HEK293 (cell line): ENCODE results near the gene SBK2.
A peak's percentile ranks its signal among the peaks of the same experiment; 100 is the strongest.

Source experiments
- CTCF ChIA-PET: fragments of 350-600 bp; formaldehyde crosslinking; extraction: SDS; loops from one replicate; lab custom pipeline; 2021; ENCODE audit warnings: antibody characterized with exemption; lab: Yijun Ruan, JAX
- POLR2A ChIA-PET: fragments of 300-600 bp; formaldehyde crosslinking; extraction: SDS; loops from one replicate; lab custom pipeline; 2020; ENCODE audit warnings: antibody characterized with exemption, inconsistent platforms; lab: Yijun Ruan, JAX
- H3K27ac ChIP-seq: fragments of 200-500 bp; sonication (Bioruptor generic); 2 replicates; pipeline ENCODE4 v1.5.1; 2014; ENCODE audit warnings: low read depth, low read length, control low read depth, inconsistent platforms; ENCODE audit errors: extremely low read depth
- H3K36me3 ChIP-seq, 2 experiments: fragments of 200-500 bp in 1 of 2; sonication (Bioruptor generic) in 1 of 2; 1 replicate in 1 of 2; 2 replicates in 1 of 2; pipeline ENCODE4 v1.5.1; 2014 to 2017; ENCODE audit warnings: inconsistent platforms in 2 of 2, low read length in 2 of 2; ENCODE audit not compliant: control insufficient read depth in 2 of 2, insufficient read depth in 1 of 2
- H3K4me1 ChIP-seq: fragments of 200-500 bp; sonication (Bioruptor generic); 2 replicates; pipeline ENCODE4 v1.5.1; 2014; ENCODE audit warnings: mild to moderate bottlenecking, low read length, inconsistent platforms; ENCODE audit not compliant: control insufficient read depth, insufficient read depth
- H3K4me3 ChIP-seq: 2 replicates; pipeline ENCODE4 v1.5.1; 2011; ENCODE audit warnings: low read depth, mild to moderate bottlenecking, control low read depth, low read length, moderate library complexity
- H3K9me3 ChIP-seq: fragments of 200-500 bp; sonication (Bioruptor generic); 2 replicates; pipeline ENCODE4 v1.5.1; 2014; ENCODE audit warnings: low read depth, low read length, inconsistent platforms; ENCODE audit not compliant: control insufficient read depth, insufficient read depth
- EGR2 ChIP-seq: fragments of 450-650 bp; formaldehyde crosslinking; IDR thresholded peaks from 2 replicates; pipeline ENCODE4 v1.5.1; 2016; ENCODE audit warnings: low read depth, missing biosample characterization, missing genetic modification characterization
- GLIS1 ChIP-seq: fragments of 450-650 bp; formaldehyde crosslinking; IDR thresholded peaks from 2 replicates; pipeline ENCODE4 v1.5.1; 2016; ENCODE audit warnings: missing biosample characterization, missing genetic modification characterization
- GLIS2 ChIP-seq: fragments of 450-650 bp; formaldehyde crosslinking; IDR thresholded peaks from 2 replicates; pipeline ENCODE4 v1.5.1; 2016; ENCODE audit warnings: missing biosample characterization, missing genetic modification characterization
- SALL2 ChIP-seq: fragments of 450-650 bp; formaldehyde crosslinking; IDR thresholded peaks from 2 replicates; pipeline ENCODE4 v1.5.0; 2017; ENCODE audit warnings: missing biosample characterization, mild to moderate bottlenecking, missing genetic modification characterization, borderline replicate concordance
- ZBTB17 ChIP-seq: fragments of 450-650 bp; formaldehyde crosslinking; IDR thresholded peaks from 2 replicates; pipeline ENCODE4 v1.5.1; 2016; ENCODE audit warnings: missing biosample characterization, missing genetic modification characterization
- ZFHX2 ChIP-seq: fragments of 450-650 bp; formaldehyde crosslinking; conservative IDR thresholded peaks from 2 replicates; pipeline ENCODE4 v1.5.1; 2016; ENCODE audit warnings: missing biosample characterization, missing genetic modification characterization
- ZIC2 ChIP-seq: fragments of 450-650 bp; formaldehyde crosslinking; IDR thresholded peaks from 2 replicates; pipeline ENCODE4 v1.5.1; 2016; ENCODE audit warnings: missing biosample characterization, missing genetic modification characterization
- ZNF146 ChIP-seq: fragments of 450-650 bp; formaldehyde crosslinking; IDR thresholded peaks from 2 replicates; pipeline ENCODE4 v1.5.1; 2016; ENCODE audit warnings: missing biosample characterization, missing genetic modification characterization
- ZNF423 ChIP-seq: fragments of 450-650 bp; formaldehyde crosslinking; IDR thresholded peaks from 2 replicates; pipeline ENCODE4 v1.5.1; 2016; ENCODE audit warnings: missing biosample characterization, missing genetic modification characterization
- ZNF621 ChIP-seq: fragments of 450-650 bp; formaldehyde crosslinking; IDR thresholded peaks from 2 replicates; pipeline ENCODE4 v1.5.1; 2017; ENCODE audit warnings: missing biosample characterization, missing genetic modification characterization
- ZNF623 ChIP-seq: fragments of 450-650 bp; formaldehyde crosslinking; IDR thresholded peaks from 2 replicates; pipeline ENCODE4 v1.5.1; 2016; ENCODE audit warnings: missing biosample characterization, missing genetic modification characterization
- ZNF629 ChIP-seq: fragments of 450-650 bp; formaldehyde crosslinking; IDR thresholded peaks from 2 replicates; pipeline ENCODE4 v1.5.1; 2017; ENCODE audit warnings: missing biosample characterization, missing genetic modification characterization
- TF ChIP-seq, protein P1 (sequence below): fragments of 450-650 bp; formaldehyde crosslinking; IDR thresholded peaks from 2 replicates; pipeline ENCODE4 v1.5.1; 2016; ENCODE audit warnings: missing biosample characterization, missing genetic modification characterization
- TF ChIP-seq, protein P2 (sequence below): sonication (generic); formaldehyde crosslinking; IDR thresholded peaks from 2 replicates; pipeline ENCODE4 v1.8.1; 2022; ENCODE audit warnings: mild to moderate bottlenecking, moderate library complexity, missing genetic modification reagents
- TF ChIP-seq, protein P3 (sequence below): fragments of 450-650 bp; IDR thresholded peaks from 2 replicates; pipeline ENCODE4 v1.5.1; 2018; ENCODE audit warnings: missing biosample characterization, mild to moderate bottlenecking, missing genetic modification characterization

The SBK2 gene

DNA sequence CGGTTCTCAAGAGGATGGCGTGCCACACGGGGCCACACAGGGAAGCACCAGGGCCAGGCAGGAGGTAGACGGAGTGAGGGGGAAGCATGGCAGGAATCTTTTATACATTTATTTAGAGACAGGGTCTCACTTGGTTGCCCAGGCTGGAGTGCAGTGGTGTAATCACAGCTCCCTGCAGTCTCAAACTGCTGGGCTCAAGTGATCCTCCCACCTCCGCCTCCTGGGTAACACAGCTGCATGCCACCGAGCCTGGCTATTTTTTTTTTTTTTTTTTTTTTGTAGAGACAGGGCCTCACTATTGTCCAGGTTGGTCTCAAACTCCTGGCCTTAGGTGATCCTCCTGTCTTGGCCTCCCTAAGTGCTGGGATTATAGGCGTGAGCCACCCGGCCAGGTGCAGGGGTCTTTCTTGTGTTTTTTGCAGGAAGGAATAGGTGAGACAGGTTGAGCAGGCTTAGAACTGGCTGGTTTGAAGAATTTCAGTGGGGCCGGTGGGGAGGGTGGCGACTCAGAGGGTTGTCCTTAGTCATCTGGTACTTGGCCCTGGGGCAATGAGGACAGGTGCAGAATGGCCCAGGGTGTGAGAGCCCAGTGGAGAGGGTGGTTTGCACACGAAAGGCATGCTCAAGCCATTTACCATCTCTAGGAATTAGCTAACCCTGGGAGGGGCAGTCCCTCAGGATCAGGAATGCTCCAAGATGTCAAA, 41.1 kb downstream of the SBK2 start (continued):
- TF ChIP-seq, protein P1, sequence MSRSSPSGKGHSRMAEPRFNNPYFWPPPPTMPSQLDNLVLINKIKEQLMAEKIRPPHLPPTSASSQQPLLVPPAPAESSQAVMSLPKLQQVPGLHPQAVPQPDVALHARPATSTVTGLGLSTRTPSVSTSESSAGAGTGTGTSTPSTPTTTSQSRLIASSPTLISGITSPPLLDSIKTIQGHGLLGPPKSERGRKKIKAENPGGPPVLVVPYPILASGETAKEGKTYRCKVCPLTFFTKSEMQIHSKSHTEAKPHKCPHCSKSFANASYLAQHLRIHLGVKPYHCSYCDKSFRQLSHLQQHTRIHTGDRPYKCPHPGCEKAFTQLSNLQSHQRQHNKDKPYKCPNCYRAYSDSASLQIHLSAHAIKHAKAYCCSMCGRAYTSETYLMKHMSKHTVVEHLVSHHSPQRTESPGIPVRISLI (tag by site-specific recombination), result peak; percentile 57; the same call in 1 of the 2 replicates
- TF ChIP-seq ZNF146 (tag by site-specific recombination) (no peak), ZFHX2 (peak; percentile 56), ZNF629 (tag by site-specific recombination) (no peak)

DNA sequence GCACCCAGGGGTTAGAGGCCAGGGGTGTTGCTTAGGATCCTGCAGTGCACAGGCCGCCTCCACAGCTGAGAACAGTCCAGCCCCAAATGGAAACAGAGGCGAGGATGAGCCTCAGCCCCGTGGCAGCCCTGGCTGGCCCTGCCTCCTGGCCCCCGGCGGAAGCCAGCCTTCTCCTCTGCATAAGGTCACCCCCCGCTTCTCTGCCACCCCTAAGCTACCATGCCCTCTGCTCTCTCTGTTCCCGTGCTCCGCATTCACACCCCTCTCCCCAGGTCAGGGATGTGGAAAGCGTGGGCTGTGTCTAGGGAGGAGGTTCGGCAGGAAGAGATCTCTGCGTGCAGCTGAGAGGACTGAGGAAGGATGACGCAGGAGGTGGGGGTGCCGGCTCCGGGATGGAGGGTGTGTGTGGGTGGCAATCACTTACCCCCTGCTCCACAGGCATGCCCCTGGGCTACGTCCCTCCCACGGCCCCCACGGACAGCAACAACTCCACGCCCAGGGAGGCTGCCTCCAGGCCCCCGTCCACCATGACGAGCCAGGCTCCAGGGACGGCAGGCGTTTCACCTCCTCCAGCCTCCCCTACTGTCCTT, 42.7 kb downstream of the SBK2 start:
- no peaks in the 10 kb centered on the region for H3K4me1 ChIP-seq
- peak; percentile 91 for TF ChIP-seq EGR2
- TF ChIP-seq ZNF621 (tag by site-specific recombination), result no peak
- TF ChIP-seq SALL2 (tag by site-specific recombination), result no peak
- TF ChIP-seq ZFHX2, result peak; percentile 95
- TF ChIP-seq ZBTB17 (tag by site-specific recombination), result peak; percentile 44
- TF ChIP-seq GLIS2 (tag by site-specific recombination), result peak; percentile 24; the same call in 1 of the 2 replicates
- H3K27ac ChIP-seq, result no peak overlapping the region

GRCh38 chr19:55493645-55494171, 43.2 kb downstream of the SBK2 start:
- Histone ChIP-seq H3K4me3 (no peak overlapping the region), H3K27ac (no peak overlapping the region), H3K36me3 (no peaks in the 10 kb centered on the region), H3K9me3 (no peaks in the 10 kb centered on the region), H3K4me1 (no peaks in the 10 kb centered on the region)
- ChIA-PET POLR2A (no interaction called here), CTCF (interaction anchor here (2.4 kb wide), 1 partner anchor 11 kb away, joined by 18 read pairs; no protein-coding TSS in a partner anchor)
- TF ChIP-seq ZNF621 (tag by site-specific recombination) (no peak), ZIC2 (tag by site-specific recombination) (peak; percentile 50), GLIS1 (tag by site-specific recombination) (peak; percentile 12; the same call in 1 of the 2 replicates), ZNF623 (no peak), ZNF423 (tag by site-specific recombination) (no peak)
- TF ChIP-seq, protein P2, sequence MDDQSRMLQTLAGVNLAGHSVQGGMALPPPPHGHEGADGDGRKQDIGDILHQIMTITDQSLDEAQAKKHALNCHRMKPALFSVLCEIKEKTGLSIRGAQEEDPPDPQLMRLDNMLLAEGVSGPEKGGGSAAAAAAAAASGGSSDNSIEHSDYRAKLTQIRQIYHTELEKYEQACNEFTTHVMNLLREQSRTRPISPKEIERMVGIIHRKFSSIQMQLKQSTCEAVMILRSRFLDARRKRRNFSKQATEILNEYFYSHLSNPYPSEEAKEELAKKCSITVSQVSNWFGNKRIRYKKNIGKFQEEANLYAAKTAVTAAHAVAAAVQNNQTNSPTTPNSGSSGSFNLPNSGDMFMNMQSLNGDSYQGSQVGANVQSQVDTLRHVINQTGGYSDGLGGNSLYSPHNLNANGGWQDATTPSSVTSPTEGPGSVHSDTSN (CRISPR knock-in tag), result no peak
- TF ChIP-seq, protein P3, sequence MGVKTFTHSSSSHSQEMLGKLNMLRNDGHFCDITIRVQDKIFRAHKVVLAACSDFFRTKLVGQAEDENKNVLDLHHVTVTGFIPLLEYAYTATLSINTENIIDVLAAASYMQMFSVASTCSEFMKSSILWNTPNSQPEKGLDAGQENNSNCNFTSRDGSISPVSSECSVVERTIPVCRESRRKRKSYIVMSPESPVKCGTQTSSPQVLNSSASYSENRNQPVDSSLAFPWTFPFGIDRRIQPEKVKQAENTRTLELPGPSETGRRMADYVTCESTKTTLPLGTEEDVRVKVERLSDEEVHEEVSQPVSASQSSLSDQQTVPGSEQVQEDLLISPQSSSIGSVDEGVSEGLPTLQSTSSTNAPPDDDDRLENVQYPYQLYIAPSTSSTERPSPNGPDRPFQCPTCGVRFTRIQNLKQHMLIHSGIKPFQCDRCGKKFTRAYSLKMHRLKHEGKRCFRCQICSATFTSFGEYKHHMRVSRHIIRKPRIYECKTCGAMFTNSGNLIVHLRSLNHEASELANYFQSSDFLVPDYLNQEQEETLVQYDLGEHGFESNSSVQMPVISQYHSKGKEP (tag by site-specific recombination), result no peak

More for the DNA sequence above, 42.7 kb downstream of the SBK2 start:
- Histone ChIP-seq H3K9me3 (no peaks in the 10 kb centered on the region), H3K4me3 (no peak overlapping the region), H3K36me3 (no peaks in the 10 kb centered on the region)
- ChIA-PET POLR2A (interaction anchor here (1.2 kb wide), 1 partner anchor 138 kb away, joined by 4 read pairs; no protein-coding TSS in a partner anchor), CTCF (interaction anchor here (2.4 kb wide), 1 partner anchor 10 kb away, joined by 18 read pairs; no protein-coding TSS in a partner anchor)
